MM.1S (cell line): ENCODE data around the gene RAPGEF3.

Source experiments
- DNase-seq: peaks from one replicate; pipeline ENCODE4 v3.0.0-alpha.2; 2015
- H2AFZ ChIP-seq: fragments of 300-600 bp; sonication (generic); 2 replicates; pipeline ENCODE4 v1.6.0; 2016; ENCODE audit warnings: antibody characterized with exemption, low read length
- H3F3A ChIP-seq: fragments of 300-600 bp; sonication (generic); 2 replicates; pipeline ENCODE4 v1.6.1; 2016; ENCODE audit warnings: mild to moderate bottlenecking, antibody characterized with exemption, low read length, moderate library complexity, mixed read lengths; ENCODE audit not compliant: insufficient read depth
- H3K27ac ChIP-seq: fragments of 300-600 bp; sonication (generic); 2 replicates; pipeline ENCODE4 v1.5.1; 2016; ENCODE audit warnings: mild to moderate bottlenecking, low read length
- H3K27me3 ChIP-seq: fragments of 300-600 bp; sonication (generic); replicated peaks from 2 replicates; pipeline ENCODE4 v1.6.0; 2016; ENCODE audit warnings: low read length; ENCODE audit not compliant: insufficient read depth
- H3K36me3 ChIP-seq: fragments of 300-600 bp; sonication (generic); replicated peaks from 2 replicates; pipeline ENCODE4 v1.6.1; 2016; ENCODE audit warnings: mild to moderate bottlenecking, low read length, mixed read lengths; ENCODE audit not compliant: insufficient read depth
- H3K4me1 ChIP-seq: fragments of 300-600 bp; sonication (generic); 2 replicates; pipeline ENCODE4 v1.6.1; 2016; ENCODE audit warnings: low read length, mixed read lengths
- H3K4me2 ChIP-seq: fragments of 300-600 bp; sonication (generic); 2 replicates; pipeline ENCODE4 v1.6.0; 2016; ENCODE audit warnings: low read depth, low read length
- H3K4me3 ChIP-seq: fragments of 300-600 bp; sonication (generic); 2 replicates; pipeline ENCODE4 v1.5.1; 2016; ENCODE audit warnings: low read length, mixed read lengths
- H3K79me2 ChIP-seq: fragments of 300-600 bp; sonication (generic); 2 replicates; pipeline ENCODE4 v1.6.1; 2016; ENCODE audit warnings: mixed run types, low read length, mixed read lengths
- H3K9ac ChIP-seq: fragments of 300-600 bp; sonication (generic); 2 replicates; pipeline ENCODE4 v1.6.1; 2016; ENCODE audit warnings: low read length, mixed read lengths
- H3K9me2 ChIP-seq: fragments of 300-600 bp; sonication (generic); replicated peaks from 2 replicates; pipeline ENCODE4 v1.6.1; 2016; ENCODE audit warnings: mild to moderate bottlenecking, low read length, mixed read lengths; ENCODE audit not compliant: insufficient read depth
- H3K9me3 ChIP-seq: fragments of 300-600 bp; sonication (generic); replicated peaks from 2 replicates; pipeline ENCODE4 v1.6.1; 2016; ENCODE audit warnings: mild to moderate bottlenecking, low read length, mixed read lengths; ENCODE audit not compliant: insufficient read depth
- H4K20me1 ChIP-seq: fragments of 300-600 bp; sonication (generic); 2 replicates; pipeline ENCODE4 v1.6.1; 2016; ENCODE audit warnings: mild to moderate bottlenecking, low read length, moderate library complexity, mixed read lengths; ENCODE audit not compliant: insufficient read depth
- CTCF ChIP-seq: fragments of 300-600 bp; sonication (generic); IDR thresholded peaks from 2 replicates; pipeline ENCODE4 v1.5.1; 2016; ENCODE audit warnings: antibody characterized with exemption, low read length, mixed read lengths
- EZH2 ChIP-seq: fragments of 300-600 bp; sonication (generic); optimal IDR thresholded peaks from 2 replicates; pipeline ENCODE3; 2017; ENCODE audit warnings: low read depth, mild to moderate bottlenecking, antibody characterized with exemption, low read length, mixed read lengths
- EZH2phosphoT487 ChIP-seq: fragments of 300-600 bp; sonication (generic); IDR thresholded peaks from 2 replicates; pipeline ENCODE4 v1.6.1; 2018; ENCODE audit warnings: antibody characterized with exemption, low read length

The RAPGEF3 gene

GRCh38 chr12:47718531-47718930, 40.1 kb downstream of the RAPGEF3 start:
- Histone ChIP-seq H4K20me1 (no peaks in the 10 kb centered on the region), H3F3A (no peaks in the 10 kb centered on the region), H3K4me3 (no peak overlapping the region), H3K4me1 (peaks cover 11% of the 10 kb centered on the region), H3K79me2 (no peaks in the 10 kb centered on the region), H3K9me3 (no peaks in the 10 kb centered on the region), H3K4me2 (no peak overlapping the region), H3K9ac (no peak overlapping the region), H3K27ac (no peak overlapping the region), H2AFZ (no peak overlapping the region), H3K9me2 (no peaks in the 10 kb centered on the region), H3K27me3 (no peaks in the 10 kb centered on the region), H3K36me3 (no peaks in the 10 kb centered on the region)
- TF ChIP-seq EZH2 (no peak), EZH2phosphoT487 (no peak), CTCF (no peak)
- DNase-seq: no peak

- no peaks in the 10 kb centered on the region for H3K9me3 ChIP-seq
- H3K9ac ChIP-seq: peak overlapping the region; percentile 25; the same call in 1 of the 2 replicates
- H3K4me3 ChIP-seq: no peak overlapping the region
- H3F3A ChIP-seq: no peaks in the 10 kb centered on the region
- H4K20me1 ChIP-seq: no peaks in the 10 kb centered on the region
- peak; percentile 53 for DNase-seq
- peak overlapping the region; percentile 39; the same call in 1 of the 2 replicates for H2AFZ ChIP-seq
- TF ChIP-seq EZH2 (no peak), CTCF (peak; percentile 68), EZH2phosphoT487 (no peak)
- no peaks in the 10 kb centered on the region for H3K27me3 ChIP-seq
- no peaks in the 10 kb centered on the region for H3K9me2 ChIP-seq
- no peaks in the 10 kb centered on the region for H3K36me3 ChIP-seq
- H3K27ac ChIP-seq: peak overlapping the region; percentile 14; the same call in 1 of the 2 replicates
- peaks cover 11% of the 10 kb centered on the region for H3K4me1 ChIP-seq
- 0 out of 2 replicates have a peak overlapping the region, but pooled peaks have one; percentile 19 for H3K4me2 ChIP-seq
- no peaks in the 10 kb centered on the region for H3K79me2 ChIP-seq
Measured at GRCh38 chr12:47717443-47718193, 41.1 kb downstream of the RAPGEF3 start.

- Histone ChIP-seq H3F3A (no peaks in the 10 kb centered on the region), H3K9ac (no peak overlapping the region), H3K27me3 (no peaks in the 10 kb centered on the region), H4K20me1 (no peaks in the 10 kb centered on the region), H3K4me3 (no peak overlapping the region), H3K9me2 (no peaks in the 10 kb centered on the region), H3K27ac (no peak overlapping the region), H3K4me1 (peaks cover 11% of the 10 kb centered on the region), H3K36me3 (no peaks in the 10 kb centered on the region), H3K79me2 (no peaks in the 10 kb centered on the region), H2AFZ (no peak overlapping the region), H3K9me3 (no peaks in the 10 kb centered on the region), H3K4me2 (0 out of 2 replicates have a peak overlapping the region, but pooled peaks have one; percentile 19)
- DNase-seq: no peak
- TF ChIP-seq EZH2 (no peak), CTCF (no peak), EZH2phosphoT487 (no peak)
Measured at GRCh38 chr12:47717046-47717442, 41.6 kb downstream of the RAPGEF3 start.
